PC-3 (cell line): Measurements from ENCODE around the gene B4GALNT4. TPM values are rescaled to one million over a fixed set of nuclear protein-coding genes. Genes with fewer than 3 reads are reported as not detected.

Source experiments
- ATAC-seq: fragments of 200-7000 bp; cut with Tn5 transposase; 2 replicates; pipeline ENCODE4 v1.9.1; 2020; ENCODE audit warnings: mild to moderate bottlenecking, moderate library complexity
- BruUV-seq: library from RNA; stranded (reverse); fragments of 400-500 nt; replicated peaks from 2 replicates; lab custom pipeline; 2021; lab: Mats Ljungman, UMichigan
- CTCF ChIA-PET: fragments of 300-600 bp; sonication (Branson Sonifier 250); formaldehyde crosslinking; loops from one replicate; lab custom pipeline; 2022; ENCODE audit warnings: antibody characterized with exemption; lab: Charles Lee
- POLR2A ChIA-PET: fragments of 300-600 bp; sonication (Branson Sonifier 250); formaldehyde crosslinking; loops from one replicate; lab custom pipeline; 2022; ENCODE audit warnings: antibody characterized with exemption; ENCODE audit not compliant: unreplicated experiment; lab: Charles Lee
- DNase-seq: peaks from one replicate; pipeline ENCODE4 v3.0.0-alpha.2; 2015
- H2AFZ ChIP-seq: fragments of 300-600 bp; sonication (generic); 2 replicates; pipeline ENCODE4 v1.6.0; 2016; ENCODE audit warnings: antibody characterized with exemption, low read length
- H3F3A ChIP-seq: fragments of 300-600 bp; sonication (generic); one replicate; pipeline ENCODE4 v1.6.0; 2017; ENCODE audit warnings: antibody characterized with exemption, low read length, control low read depth, mild to moderate bottlenecking; ENCODE audit not compliant: unreplicated experiment
- H3K27ac ChIP-seq: fragments of 300-600 bp; sonication (generic); 2 replicates; pipeline ENCODE4 v1.5.1; 2016; ENCODE audit warnings: mild to moderate bottlenecking, low read length
- H3K27me3 ChIP-seq: fragments of 300-600 bp; sonication (generic); 2 replicates; pipeline ENCODE4 v1.6.1; 2016; ENCODE audit warnings: low read length, mixed read lengths
- H3K36me3 ChIP-seq: fragments of 300-600 bp; sonication (generic); 2 replicates; pipeline ENCODE4 v1.6.1; 2016; ENCODE audit warnings: low read depth, mixed run types, low read length, mixed read lengths
- H3K4me1 ChIP-seq: fragments of 300-600 bp; sonication (generic); 2 replicates; pipeline ENCODE4 v1.5.1; 2016; ENCODE audit warnings: low read length; ENCODE audit not compliant: insufficient read depth
- H3K4me2 ChIP-seq: fragments of 300-600 bp; sonication (generic); 2 replicates; pipeline ENCODE4 v1.6.0; 2016; ENCODE audit warnings: low read length
- H3K4me3 ChIP-seq: fragments of 300-600 bp; sonication (generic); 2 replicates; pipeline ENCODE4 v1.5.1; 2016; ENCODE audit warnings: mild to moderate bottlenecking, low read length, mixed read lengths
- H3K79me2 ChIP-seq: fragments of 300-600 bp; sonication (generic); 2 replicates; pipeline ENCODE4 v1.6.1; 2017; ENCODE audit warnings: low read length, mixed read lengths
- H3K9ac ChIP-seq: fragments of 300-600 bp; sonication (generic); 2 replicates; pipeline ENCODE4 v1.6.0; 2016; ENCODE audit warnings: mild to moderate bottlenecking, low read length
- H3K9me2 ChIP-seq: fragments of 300-600 bp; sonication (generic); replicated peaks from 2 replicates; pipeline ENCODE4 v1.6.1; 2016; ENCODE audit warnings: mixed run types, low read length, mixed read lengths
- H3K9me3 ChIP-seq: fragments of 300-600 bp; sonication (generic); 2 replicates; pipeline ENCODE4 v1.6.1; 2016; ENCODE audit warnings: low read length, mixed read lengths
- H4K20me1 ChIP-seq: fragments of 300-600 bp; sonication (generic); 2 replicates; pipeline ENCODE4 v1.6.1; 2016; ENCODE audit warnings: low read length, mixed read lengths
- CTCF ChIP-seq: fragments of 300-600 bp; sonication (generic); conservative IDR thresholded peaks from 2 replicates; pipeline ENCODE4 v1.5.1; 2017; ENCODE audit warnings: antibody characterized with exemption, low read depth, mild to moderate bottlenecking, low read length
- EZH2 ChIP-seq: fragments of 300-600 bp; sonication (generic); IDR thresholded peaks from one replicate; pipeline ENCODE4 v1.6.1; 2017; ENCODE audit warnings: antibody characterized with exemption, mild to moderate bottlenecking, low read length; ENCODE audit not compliant: unreplicated experiment
- EZH2phosphoT487 ChIP-seq: fragments of 300-600 bp; sonication (generic); IDR thresholded peaks from 2 replicates; pipeline ENCODE4 v1.6.1; 2018; ENCODE audit warnings: mild to moderate bottlenecking, antibody characterized with exemption, low read length, borderline replicate concordance
- intact Hi-C: fragments of 100-400 bp; cut with micrococcal nuclease; formaldehyde crosslinking; loops from 2 replicates; pipeline ENCODE4 v1.9.0; 2023
- total RNA-seq: library from RNA; depleted of rRNA; stranded (reverse); fragments of >200 nt; gene quantifications from 2 replicates; pipeline ENCODE4 v1.2.3, GENCODE V29; 2014

The B4GALNT4 gene
- total RNA-seq, 1 experiment from 2014 or later: 52.9 TPM

- no peak overlapping the region for H3K9ac ChIP-seq
- CTCF ChIA-PET: no interaction called here
These were observed 12.7 kb upstream of the B4GALNT4 start for GRCh38 chr11:356610-357009.

GRCh38 chr11:357582-357981 is 11.7 kb upstream of the B4GALNT4 start:
- no peak overlapping the region for H3K9ac ChIP-seq
- ATAC-seq (no peak), DNase-seq (no peak)
- no peaks in the 10 kb centered on the region for H3K9me2 ChIP-seq
- no peaks in the 10 kb centered on the region for H3F3A ChIP-seq
- intact Hi-C loops: loop anchor here (5.0 kb wide), 1 partner anchor 50 kb away; the partner anchor contains the start of gene IFITM2
- no peaks in the 10 kb centered on the region for H3K36me3 ChIP-seq
- H3K27me3 ChIP-seq: no peaks in the 10 kb centered on the region
- no peak overlapping the region for H3K27ac ChIP-seq
- no peaks in the 10 kb centered on the region for H3K79me2 ChIP-seq
- no peak overlapping the region for H3K4me2 ChIP-seq
- H4K20me1 ChIP-seq: no peaks in the 10 kb centered on the region
- no TSS peak for BruUV-seq
- no peak overlapping the region for H2AFZ ChIP-seq
- TF ChIP-seq EZH2phosphoT487 (no peak), EZH2 (no peak)
- no peaks in the 10 kb centered on the region for H3K9me3 ChIP-seq
- CTCF ChIA-PET: no interaction called here
- H3K4me3 ChIP-seq: no peak overlapping the region
- H3K4me1 ChIP-seq: peaks cover 9% of the 10 kb centered on the region
- POLR2A ChIA-PET: no interaction called here

More at GRCh38 chr11:356610-357009, 12.7 kb upstream of the B4GALNT4 start:
- Histone ChIP-seq H3K9me3 (no peaks in the 10 kb centered on the region), H2AFZ (no peak overlapping the region), H3K9me2 (no peaks in the 10 kb centered on the region), H3K4me3 (no peak overlapping the region), H3K79me2 (no peaks in the 10 kb centered on the region), H3K27me3 (no peaks in the 10 kb centered on the region), H4K20me1 (no peaks in the 10 kb centered on the region), H3K4me2 (no peak overlapping the region), H3K4me1 (peaks cover 9% of the 10 kb centered on the region), H3K36me3 (no peaks in the 10 kb centered on the region), H3K27ac (no peak overlapping the region), H3F3A (no peaks in the 10 kb centered on the region)
- TF ChIP-seq CTCF: no peak
- TF ChIP-seq EZH2: no peak
- no peak for TF ChIP-seq EZH2phosphoT487
- no peak for ATAC-seq
- DNase-seq: no peak
- intact Hi-C loops: loop anchor here (5.0 kb wide), 1 partner anchor 49 kb away; the partner anchor contains the start of gene IFITM2
- BruUV-seq: no TSS peak
- POLR2A ChIA-PET: no interaction called here

- H3K9me3 ChIP-seq: no peaks in the 10 kb centered on the region
- H3F3A ChIP-seq: no peaks in the 10 kb centered on the region
- H2AFZ ChIP-seq: no peak overlapping the region
- POLR2A ChIA-PET: no interaction called here
- no peak overlapping the region for H3K4me3 ChIP-seq
- no peak for DNase-seq
- no peaks in the 10 kb centered on the region for H3K79me2 ChIP-seq
- CTCF ChIA-PET: no interaction called here
- no peaks in the 10 kb centered on the region for H3K9me2 ChIP-seq
- BruUV-seq: no TSS peak
- no peaks in the 10 kb centered on the region for H4K20me1 ChIP-seq
- TF ChIP-seq CTCF: no peak
- no peak for TF ChIP-seq EZH2
- no peak for TF ChIP-seq EZH2phosphoT487
- H3K27me3 ChIP-seq: no peaks in the 10 kb centered on the region
- H3K27ac ChIP-seq: no peak overlapping the region
- no peak for ATAC-seq
- no peak overlapping the region for H3K9ac ChIP-seq
- H3K4me1 ChIP-seq: peaks cover 7% of the 10 kb centered on the region
- intact Hi-C loops: loop anchor here (5.0 kb wide), 1 partner anchor 51 kb away; the partner anchor contains the start of gene IFITM2
- H3K36me3 ChIP-seq: no peaks in the 10 kb centered on the region
- H3K4me2 ChIP-seq: no peak overlapping the region
These were observed 11.0 kb upstream of the B4GALNT4 start for GRCh38 chr11:358129-358800.
